Activated T-helper 1 cell treated with anti-CD3 and anti-CD28 coated beads, Interleukin-12 subunit alpha, Interleukin-12 subunit beta, Interleukin-2, Interleukin-4 antibody, amounts not matched to agents 30 ng/mL and 10 ng/mL and 1 ng/mL, durations not matched to agents 14 hours and 24 hours and 36 hours (primary cell): ENCODE results near the gene KRTAP29-1. TPM values are rescaled to one million over a fixed set of nuclear protein-coding genes. Genes with fewer than 3 reads are reported as not detected.
"Not testable (repeated sequence)": the region's sequence is repeated elsewhere in the genome, so short reads cannot be mapped to it uniquely, and the experiment has no call there.

Experiments used
- DNase-seq: peaks from one replicate; pipeline ENCODE4 v3.0.0; 2021; ENCODE audit warnings: low spot score
- H3K27ac Mint-ChIP-seq: one replicate; pipeline ENCODE4 v1.8.0; 2021; ENCODE audit warnings: mild to moderate bottlenecking, mixed read lengths
- H3K27me3 Mint-ChIP-seq: one replicate; pipeline ENCODE4 v1.8.0; 2022; ENCODE audit warnings: mild to moderate bottlenecking, moderate library complexity, mixed read lengths; ENCODE audit not compliant: insufficient read depth
- H3K36me3 Mint-ChIP-seq: one replicate; pipeline ENCODE4 v1.8.0; 2021; ENCODE audit warnings: low read depth, mixed read lengths
- H3K4me1 Mint-ChIP-seq: one replicate; pipeline ENCODE4 v1.8.0; 2021; ENCODE audit warnings: low read depth, mixed read lengths
- H3K4me3 Mint-ChIP-seq: one replicate; pipeline ENCODE4 v1.8.0; 2021; ENCODE audit warnings: mild to moderate bottlenecking, moderate library complexity, mixed read lengths
- H3K9me3 Mint-ChIP-seq: one replicate; pipeline ENCODE4 v1.8.0; 2021; ENCODE audit warnings: mixed read lengths
- intact Hi-C: fragments of 100-400 bp; cut with micrococcal nuclease; formaldehyde crosslinking; loops from one replicate; pipeline ENCODE4 v1.15.1; 2024
- total RNA-seq: library from RNA; stranded (reverse); gene quantifications from 2 replicates; pipeline ENCODE4 v1.2.3, GENCODE V29; 2022

Gene KRTAP29-1
- total RNA-seq, 1 donor from 2014 or later = not detected

- DNase-seq = no peak
- intact Hi-C loops = loop anchor here (5.0 kb wide), 1 partner anchor 400 kb away; no protein-coding TSS in a partner anchor
- H3K36me3 Mint-ChIP-seq = no peaks in the 10 kb centered on the region
- no peak overlapping the region for H3K27ac Mint-ChIP-seq
- no peak overlapping the region for H3K4me3 Mint-ChIP-seq
- peaks cover 12% of the 10 kb centered on the region for H3K27me3 Mint-ChIP-seq
- H3K4me1 Mint-ChIP-seq = peaks cover 32% of the 10 kb centered on the region
- no peaks in the 10 kb centered on the region for H3K9me3 Mint-ChIP-seq
Measured at GRCh38 chr17:41307647-41308046, 5.0 kb upstream of the KRTAP29-1 start.

GRCh38 chr17:41304091-41304490 is 1.4 kb upstream of the KRTAP29-1 start:
- no peak for DNase-seq
- H3K9me3 Mint-ChIP-seq = no peaks in the 10 kb centered on the region
- H3K27ac Mint-ChIP-seq = no peak overlapping the region
- intact Hi-C loops = no loop called here
- H3K4me3 Mint-ChIP-seq = no peak overlapping the region
- H3K27me3 Mint-ChIP-seq = peaks cover 9% of the 10 kb centered on the region
- H3K4me1 Mint-ChIP-seq = peaks cover 16% of the 10 kb centered on the region
- no peaks in the 10 kb centered on the region for H3K36me3 Mint-ChIP-seq

- peaks cover 11% of the 10 kb centered on the region for H3K27me3 Mint-ChIP-seq
- intact Hi-C loops = no loop called here
Measured at GRCh38 chr17:41302981-41303380, 330 bp upstream of the KRTAP29-1 start.

GRCh38 chr17:41301204-41301790 is 1.4 kb downstream of the KRTAP29-1 start:
- DNase-seq = no peak
- Mint-ChIP-seq H3K4me1 (no peaks in the 10 kb centered on the region), H3K9me3 (no peaks in the 10 kb centered on the region), H3K36me3 (no peaks in the 10 kb centered on the region), H3K4me3 (no peak overlapping the region), H3K27ac (no peak overlapping the region), H3K27me3 (peaks cover 2% of the 10 kb centered on the region)
- intact Hi-C loops = no loop called here

More at GRCh38 chr17:41302981-41303380, 330 bp upstream of the KRTAP29-1 start:
- Mint-ChIP-seq H3K4me3 (no peak overlapping the region), H3K9me3 (no peaks in the 10 kb centered on the region), H3K36me3 (no peaks in the 10 kb centered on the region), H3K27ac (no peak overlapping the region), H3K4me1 (peaks cover 5% of the 10 kb centered on the region)
- DNase-seq = no peak

GRCh38 chr17:41298458-41299135 is 4.1 kb downstream of the KRTAP29-1 start:
- no peaks in the 10 kb centered on the region for H3K36me3 Mint-ChIP-seq
- H3K9me3 Mint-ChIP-seq = no peaks in the 10 kb centered on the region
- H3K4me3 Mint-ChIP-seq = no peak overlapping the region
- H3K27me3 Mint-ChIP-seq = peaks cover 4% of the 10 kb centered on the region
- intact Hi-C loops = no loop called here
- H3K27ac Mint-ChIP-seq = no peak overlapping the region
- no peaks in the 10 kb centered on the region for H3K4me1 Mint-ChIP-seq
- no peak for DNase-seq

GRCh38 chr17:41296846-41297245 is 5.8 kb downstream of the KRTAP29-1 start:
- no peak overlapping the region for H3K27ac Mint-ChIP-seq
- intact Hi-C loops = no loop called here
- no peak for DNase-seq
- H3K27me3 Mint-ChIP-seq = peaks cover 9% of the 10 kb centered on the region
- no peaks in the 10 kb centered on the region for H3K36me3 Mint-ChIP-seq
- H3K4me3 Mint-ChIP-seq = no peak overlapping the region
- H3K9me3 Mint-ChIP-seq = no peaks in the 10 kb centered on the region
- no peaks in the 10 kb centered on the region for H3K4me1 Mint-ChIP-seq

- Mint-ChIP-seq H3K9me3 (no peaks in the 10 kb centered on the region), H3K27me3 (peaks cover 9% of the 10 kb centered on the region), H3K36me3 (no peaks in the 10 kb centered on the region), H3K4me3 (no peak overlapping the region), H3K27ac (no peak overlapping the region), H3K4me1 (no peaks in the 10 kb centered on the region)
- intact Hi-C loops = no loop called here
- DNase-seq = no peak
Measured at GRCh38 chr17:41294016-41294415, 8.6 kb downstream of the KRTAP29-1 start.

- Mint-ChIP-seq H3K36me3 (no peaks in the 10 kb centered on the region), H3K27ac (no peak overlapping the region), H3K27me3 (peaks cover 2% of the 10 kb centered on the region), H3K4me1 (no peaks in the 10 kb centered on the region), H3K9me3 (no peaks in the 10 kb centered on the region), H3K4me3 (no peak overlapping the region)
- no peak for DNase-seq
- intact Hi-C loops = no loop called here
Measured at GRCh38 chr17:41287050-41287449, 15.6 kb downstream of the KRTAP29-1 start.

GRCh38 chr17:41284546-41284945 is 18.1 kb downstream of the KRTAP29-1 start:
- intact Hi-C loops = no loop called here
- no peaks in the 10 kb centered on the region for H3K4me1 Mint-ChIP-seq
- H3K27ac Mint-ChIP-seq = no peak overlapping the region
- no peak overlapping the region for H3K4me3 Mint-ChIP-seq
- no peaks in the 10 kb centered on the region for H3K9me3 Mint-ChIP-seq
- H3K36me3 Mint-ChIP-seq = no peaks in the 10 kb centered on the region
- H3K27me3 Mint-ChIP-seq = peaks cover 2% of the 10 kb centered on the region
- no peak for DNase-seq

- no peaks in the 10 kb centered on the region for H3K4me1 Mint-ChIP-seq
- no peak overlapping the region for H3K27ac Mint-ChIP-seq
- DNase-seq = no peak
- H3K9me3 Mint-ChIP-seq = no peaks in the 10 kb centered on the region
- no peak overlapping the region for H3K4me3 Mint-ChIP-seq
- peaks cover 3% of the 10 kb centered on the region for H3K27me3 Mint-ChIP-seq
- intact Hi-C loops = no loop called here
- H3K36me3 Mint-ChIP-seq = no peaks in the 10 kb centered on the region
Measured at GRCh38 chr17:41284043-41284442, 18.6 kb downstream of the KRTAP29-1 start.

- H3K9me3 Mint-ChIP-seq = no peaks in the 10 kb centered on the region
Measured at GRCh38 chr17:41278176-41278955, 24.3 kb downstream of the KRTAP29-1 start.

GRCh38 chr17:41275648-41276190 is 26.9 kb downstream of the KRTAP29-1 start, which contains the start of gene KRTAP9-7:
Gene KRTAP9-7, plus strand, starts transcription at chr17:41275698. Its CDS starts 0 bp downstream, at chr17:41275698.
- H3K27ac Mint-ChIP-seq, H3K9me3 Mint-ChIP-seq, H3K27me3 Mint-ChIP-seq, H3K36me3 Mint-ChIP-seq, intact Hi-C loops, DNase-seq, H3K4me1 Mint-ChIP-seq, H3K4me3 Mint-ChIP-seq: not testable (repeated sequence)

More at GRCh38 chr17:41278176-41278955, 24.3 kb downstream of the KRTAP29-1 start:
- Mint-ChIP-seq H3K36me3 (no peaks in the 10 kb centered on the region), H3K4me1 (no peaks in the 10 kb centered on the region), H3K4me3 (no peak overlapping the region), H3K27ac (no peak overlapping the region), H3K27me3 (peaks cover 8% of the 10 kb centered on the region)
- DNase-seq = no peak
- intact Hi-C loops = no loop called here

- Mint-ChIP-seq H3K4me3 (no peak overlapping the region), H3K36me3 (no peaks in the 10 kb centered on the region), H3K27me3 (peaks cover 3% of the 10 kb centered on the region), H3K27ac (no peak overlapping the region), H3K4me1 (no peaks in the 10 kb centered on the region), H3K9me3 (no peaks in the 10 kb centered on the region)
- intact Hi-C loops = no loop called here
- DNase-seq = no peak
Measured at GRCh38 chr17:41271858-41272257, 30.8 kb downstream of the KRTAP29-1 start.
